Measurements from ENCODE around the gene MAGI2. TPM values are rescaled to one million over a fixed set of nuclear protein-coding genes. Genes with fewer than 3 reads are reported as not detected.

The MAGI2 gene
- total RNA-seq, 1 experiment from 2014 or later: 14.3 TPM

DNA sequence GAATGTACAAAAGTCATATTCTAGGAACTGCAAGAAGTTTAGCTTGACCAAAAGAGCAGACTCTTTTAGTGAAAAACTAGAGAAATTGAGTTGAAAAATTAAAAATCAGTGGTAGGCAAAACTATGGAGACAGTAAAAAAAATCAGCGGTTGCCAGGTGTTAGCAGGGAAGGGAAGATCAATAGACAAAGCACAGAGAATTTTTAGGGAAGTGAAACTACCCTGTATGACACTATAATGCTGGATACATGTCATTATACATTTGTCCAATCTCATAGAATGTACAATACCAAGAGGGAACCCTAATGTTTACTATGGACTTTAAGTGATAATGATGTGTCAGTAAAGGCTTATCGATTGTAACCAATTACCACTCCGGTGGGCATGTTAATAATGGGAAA lies 761.9 kb downstream of the MAGI2 start:
- Histone ChIP-seq H3K23ac (ENCODE audit: insufficient read length, low read depth, low read length) (no peak overlapping the region), H3K4me2 (ENCODE audit: insufficient read depth, insufficient read length, low read length) (no peak overlapping the region), H2AFZ (ENCODE audit: low read length) (no peak overlapping the region), H3K18ac (ENCODE audit: insufficient read length, low read depth, low read length) (no peak overlapping the region), H2AK5ac (ENCODE audit: insufficient read length, low read length) (no peak overlapping the region), H3K9ac (ENCODE audit: extremely low read depth, insufficient read length, low read length) (no peak overlapping the region), H3K56ac (ENCODE audit: insufficient read length, low read depth, low read length) (no peak overlapping the region), H4K91ac (ENCODE audit: insufficient read length, low read depth, low read length) (no peak overlapping the region), H4K8ac (replicated peaks; ENCODE audit: insufficient read length, low read depth, low read length) (no peak overlapping the region), H3K79me1 (ENCODE audit: insufficient read depth, low read depth, low read length, poor library complexity, severe bottlenecking) (no peaks in the 10 kb centered on the region), H4K20me1 (ENCODE audit: control insufficient read depth, insufficient read depth, insufficient read length) (no peaks in the 10 kb centered on the region), H3K4me1 (ENCODE audit: insufficient read depth, low read length) (no peaks in the 10 kb centered on the region), H3K9me3 (ENCODE audit: control insufficient read depth, low read depth, low read length) (no peaks in the 10 kb centered on the region), H3K4ac (ENCODE audit: low read depth, low read length) (no peak overlapping the region), H2BK5ac (ENCODE audit: insufficient read length, low read length) (no peak overlapping the region), H2BK15ac (ENCODE audit: low read depth, low read length) (no peak overlapping the region), H2BK12ac (ENCODE audit: insufficient read length, low read depth, low read length) (no peak overlapping the region), H3K27ac (ENCODE audit: insufficient read length, low read depth, low read length) (no peak overlapping the region), H3K79me2 (ENCODE audit: insufficient read depth, low read length) (no peaks in the 10 kb centered on the region), H3K27me3 (ENCODE audit: insufficient read depth, low read length) (no peaks in the 10 kb centered on the region), H2BK120ac (ENCODE audit: low read depth, low read length, poor library complexity, severe bottlenecking) (no peak overlapping the region), H3K14ac (ENCODE audit: insufficient read depth, low read length) (no peak overlapping the region), H3K23me2 (ENCODE audit: insufficient read length, low read depth, low read length, poor library complexity, severe bottlenecking) (no peaks in the 10 kb centered on the region), H3T11ph (ENCODE audit: low read length) (no peak overlapping the region), H2BK20ac (ENCODE audit: low read depth, low read length, poor library complexity, severe bottlenecking) (no peak overlapping the region), H4K5ac (ENCODE audit: insufficient read length, low read depth, low read length) (no peak overlapping the region)
- TF ChIP-seq, protein P1, sequence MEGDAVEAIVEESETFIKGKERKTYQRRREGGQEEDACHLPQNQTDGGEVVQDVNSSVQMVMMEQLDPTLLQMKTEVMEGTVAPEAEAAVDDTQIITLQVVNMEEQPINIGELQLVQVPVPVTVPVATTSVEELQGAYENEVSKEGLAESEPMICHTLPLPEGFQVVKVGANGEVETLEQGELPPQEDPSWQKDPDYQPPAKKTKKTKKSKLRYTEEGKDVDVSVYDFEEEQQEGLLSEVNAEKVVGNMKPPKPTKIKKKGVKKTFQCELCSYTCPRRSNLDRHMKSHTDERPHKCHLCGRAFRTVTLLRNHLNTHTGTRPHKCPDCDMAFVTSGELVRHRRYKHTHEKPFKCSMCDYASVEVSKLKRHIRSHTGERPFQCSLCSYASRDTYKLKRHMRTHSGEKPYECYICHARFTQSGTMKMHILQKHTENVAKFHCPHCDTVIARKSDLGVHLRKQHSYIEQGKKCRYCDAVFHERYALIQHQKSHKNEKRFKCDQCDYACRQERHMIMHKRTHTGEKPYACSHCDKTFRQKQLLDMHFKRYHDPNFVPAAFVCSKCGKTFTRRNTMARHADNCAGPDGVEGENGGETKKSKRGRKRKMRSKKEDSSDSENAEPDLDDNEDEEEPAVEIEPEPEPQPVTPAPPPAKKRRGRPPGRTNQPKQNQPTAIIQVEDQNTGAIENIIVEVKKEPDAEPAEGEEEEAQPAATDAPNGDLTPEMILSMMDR (conservative IDR thresholded peaks at IDR 0.05): no peak
- Mint-ChIP-seq H3K9me3 (no peaks in the 10 kb centered on the region), H3K36me3 (ENCODE audit: insufficient read depth in 1 of 3, low read depth in 3 of 3) (no peaks in the 10 kb centered on the region), H3K27ac (no peak overlapping the region), H3K4me3 (no peak overlapping the region), H3K4me1 (no peaks in the 10 kb centered on the region; a peak in 1 of 4 replicates), H3K27me3 (ENCODE audit: low read depth) (no peaks in the 10 kb centered on the region)
- DNase-seq: no peak
- no CpG with 5 or more reads among the region's 3 CpGs for whole genome bisulfite sequencing (ENCODE audit: extremely low coverage, insufficient read length, low lambda C conversion rate)
